Germinal center (tissue), 1 donor: Measurements from ENCODE around the gene AIG1.
"Not testable (repeated sequence)": the region's sequence is repeated elsewhere in the genome, so short reads cannot be mapped to it uniquely, and the experiment has no call there.

ENCODE experiments used
- DNase-seq: peaks from one replicate; pipeline ENCODE4 v3.0.0; 2012; ENCODE audit warnings: mixed read lengths, low spot score

Gene AIG1

GRCh38 chr6:143329323-143329722 is 268.6 kb downstream of the AIG1 start:
- no peak for DNase-seq

GRCh38 chr6:143331362-143331761 is 270.7 kb downstream of the AIG1 start:
- DNase-seq, result no peak

GRCh38 chr6:143332153-143332845 is 271.6 kb downstream of the AIG1 start:
- no peak for DNase-seq

GRCh38 chr6:143333081-143333480 is 272.4 kb downstream of the AIG1 start:
- no peak for DNase-seq

- DNase-seq, result no peak
These were observed 273.2 kb downstream of the AIG1 start for GRCh38 chr6:143333749-143334520.

- DNase-seq, result no peak
These were observed 275.2 kb downstream of the AIG1 start for GRCh38 chr6:143335865-143336264.

GRCh38 chr6:143336446-143337152 is 275.9 kb downstream of the AIG1 start:
- DNase-seq, result no peak

- DNase-seq, result peak; percentile 16
These were observed 276.7 kb downstream of the AIG1 start for GRCh38 chr6:143337201-143337949.

GRCh38 chr6:143339223-143339622 is 278.5 kb downstream of the AIG1 start:
- DNase-seq, result no peak

- DNase-seq, result not testable (repeated sequence)
These were observed 284.8 kb downstream of the AIG1 start for GRCh38 chr6:143345477-143345876.

GRCh38 chr6:143346004-143346403 is 285.3 kb downstream of the AIG1 start:
- DNase-seq, result no peak

GRCh38 chr6:143348531-143348930 is 287.8 kb downstream of the AIG1 start:
- no peak for DNase-seq

GRCh38 chr6:143349530-143349929 is 288.8 kb downstream of the AIG1 start:
- DNase-seq, result no peak

GRCh38 chr6:143356101-143356880 is 295.6 kb downstream of the AIG1 start:
- no peak for DNase-seq

- DNase-seq, result no peak
These were observed 296.5 kb downstream of the AIG1 start for GRCh38 chr6:143357152-143357551.

- no peak for DNase-seq
These were observed 297.0 kb downstream of the AIG1 start for GRCh38 chr6:143357561-143358255.

GRCh38 chr6:143361536-143362191 is 301.0 kb downstream of the AIG1 start:
- DNase-seq, result no peak

- no peak for DNase-seq
These were observed 301.5 kb downstream of the AIG1 start for GRCh38 chr6:143362192-143362558.

GRCh38 chr6:143363299-143363698 is 302.6 kb downstream of the AIG1 start:
- DNase-seq, result no peak

GRCh38 chr6:143368426-143368825 is 307.7 kb downstream of the AIG1 start:
- DNase-seq, result no peak
